Activated gamma-delta T cell (primary cell): Measurements from ENCODE around the gene SMAD1.

ENCODE experiments used
- DNase-seq: peaks from one replicate; lab custom pipeline; 2025; lab: John Stamatoyannopoulos, UW
- total RNA-seq, 2 donors: gene quantifications; one replicate each; lab custom pipeline; 2026; lab: John Stamatoyannopoulos, UW

The SMAD1 gene
- total RNA-seq, result 0.15 to 1.7 reads per million in 2 donors

DNA sequence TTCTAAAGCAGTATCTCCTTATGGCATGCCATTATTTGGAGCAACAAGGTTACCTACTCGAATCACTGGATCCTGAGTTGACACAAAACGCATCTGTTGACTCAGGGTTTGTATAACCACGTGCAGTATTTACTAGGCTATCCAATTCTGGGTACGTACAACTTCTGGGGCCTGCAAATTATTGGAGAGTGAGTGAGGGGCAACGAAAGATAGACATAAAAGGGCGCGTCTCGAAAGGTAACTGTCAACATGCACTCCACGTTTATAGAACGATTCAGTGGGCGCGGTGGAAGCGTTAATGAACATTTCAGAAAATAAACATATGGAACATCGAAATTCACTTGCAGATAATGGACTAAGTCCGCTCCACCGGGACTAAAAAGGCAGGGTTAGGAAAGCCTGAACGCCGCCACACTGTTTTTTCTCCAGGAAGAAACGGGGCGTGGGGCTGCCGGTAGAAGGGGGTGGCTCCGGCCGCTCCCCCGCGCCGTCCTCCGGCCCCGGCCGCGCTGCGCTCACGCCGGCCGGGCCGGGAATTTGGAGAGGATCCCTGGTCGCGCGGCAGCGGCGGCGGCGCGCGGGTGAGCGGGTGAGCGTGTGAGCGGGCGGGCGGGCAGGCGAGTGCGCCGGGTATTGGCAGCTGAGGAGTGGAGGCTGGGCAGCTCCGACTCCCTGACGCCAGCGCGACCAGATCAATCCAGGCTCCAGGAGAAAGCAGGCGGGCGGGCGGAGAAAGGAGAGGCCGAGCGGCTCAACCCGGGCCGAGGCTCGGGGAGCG is at the start of gene SMAD1:
TSS of gene SMAD1 (plus strand) at position 690 of the 778 bp plus-strand sequence. CDS start 32,761 bp downstream, outside the sequence.
- no peak for DNase-seq

DNA sequence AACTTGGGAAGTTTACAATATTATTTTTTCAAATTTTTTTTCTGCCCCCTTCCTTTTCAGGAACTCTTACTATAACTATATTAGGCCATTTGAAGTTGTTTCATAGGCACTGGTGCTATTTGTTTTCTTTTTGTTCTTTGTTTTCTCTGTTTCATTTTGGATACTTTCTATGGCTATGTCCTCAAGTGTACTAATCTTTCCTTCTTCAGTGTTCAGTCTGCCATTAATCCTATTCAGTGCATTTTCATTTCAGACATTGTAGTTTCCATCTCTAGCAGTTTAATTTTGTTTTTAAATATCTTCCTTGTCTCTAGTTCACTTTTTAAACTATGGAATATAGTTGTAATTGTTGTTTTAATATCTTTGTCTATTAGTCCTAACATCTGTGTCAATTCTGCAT is 48.0 kb upstream of the SMAD1 start:
- no peak for DNase-seq

DNA sequence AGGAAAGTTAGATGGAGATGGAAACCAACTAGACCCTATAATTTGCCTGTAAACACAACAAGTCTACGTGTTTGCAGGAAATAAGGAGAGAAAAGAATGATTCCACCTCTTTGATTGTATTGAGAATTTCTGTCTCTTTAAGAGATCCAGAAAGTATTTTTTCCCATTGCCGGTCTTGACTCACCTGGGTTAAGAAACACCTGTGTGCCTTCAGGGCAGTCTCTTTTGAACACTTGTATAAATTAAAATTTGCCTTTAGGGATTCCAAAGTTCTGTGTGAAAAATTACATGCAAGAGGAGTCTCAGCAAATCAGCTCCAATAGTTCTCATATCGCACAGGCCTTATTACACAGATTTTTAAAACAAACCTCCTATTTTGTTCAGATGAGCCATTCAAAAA is 46.0 kb upstream of the SMAD1 start:
- no peak for DNase-seq

DNA sequence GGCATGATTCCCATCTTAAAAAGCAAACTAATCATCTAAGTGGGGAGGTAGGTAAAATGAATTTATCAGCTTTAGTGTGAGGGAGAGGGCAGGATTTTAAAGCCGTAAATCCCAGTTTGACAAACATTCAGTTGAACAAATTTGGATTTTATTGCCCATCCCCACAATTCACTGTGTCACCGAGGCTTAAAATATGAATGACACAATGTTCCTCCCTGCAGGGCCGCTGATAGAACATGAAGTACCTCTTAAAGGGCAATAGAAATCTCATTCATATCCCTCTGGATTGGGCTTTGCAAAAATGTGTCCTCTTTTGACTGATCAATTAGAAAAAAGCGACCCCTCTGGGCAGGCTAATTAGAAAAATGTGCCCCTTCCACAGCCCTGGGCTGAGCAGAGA is 45.5 kb upstream of the SMAD1 start:
- DNase-seq, result no peak

DNA sequence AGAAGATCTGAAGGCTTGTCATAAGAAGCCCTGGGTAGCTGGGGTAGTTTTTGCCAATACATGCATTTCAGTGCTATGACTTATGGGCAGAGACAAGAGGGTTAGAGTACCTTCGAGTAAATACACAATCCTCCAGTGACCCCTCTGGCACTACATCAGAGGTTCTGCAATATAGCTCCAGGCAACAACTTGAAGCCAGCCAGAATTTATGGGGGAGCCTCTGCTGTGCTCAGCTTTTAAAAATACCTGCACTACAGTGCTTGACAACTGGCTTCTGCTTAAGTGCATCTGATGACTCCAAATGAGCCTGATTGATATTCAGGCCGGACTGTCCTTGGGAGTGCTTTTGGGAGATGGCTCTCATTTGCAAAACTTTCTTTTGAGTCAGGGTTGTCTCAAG is 44.9 kb upstream of the SMAD1 start:
- no peak for DNase-seq

DNA sequence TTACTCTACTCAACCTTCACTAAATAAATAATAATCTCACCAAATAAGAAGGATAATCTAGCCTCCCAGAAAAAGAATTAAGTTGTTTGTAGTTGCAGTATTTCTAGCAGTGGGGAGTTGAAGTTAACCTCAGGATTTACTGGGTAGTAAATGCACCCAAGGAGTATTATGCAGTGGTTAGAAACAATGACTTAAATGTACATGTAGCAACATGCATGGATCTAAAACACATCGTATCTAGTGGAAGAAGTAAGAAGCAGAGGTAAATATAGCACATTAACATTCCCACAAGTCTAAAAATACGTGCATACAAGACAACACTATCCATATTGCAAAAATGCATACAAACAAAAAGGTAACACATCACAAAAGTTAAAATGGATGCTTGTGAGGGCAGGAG is 44.2 kb upstream of the SMAD1 start:
- no peak for DNase-seq

DNA sequence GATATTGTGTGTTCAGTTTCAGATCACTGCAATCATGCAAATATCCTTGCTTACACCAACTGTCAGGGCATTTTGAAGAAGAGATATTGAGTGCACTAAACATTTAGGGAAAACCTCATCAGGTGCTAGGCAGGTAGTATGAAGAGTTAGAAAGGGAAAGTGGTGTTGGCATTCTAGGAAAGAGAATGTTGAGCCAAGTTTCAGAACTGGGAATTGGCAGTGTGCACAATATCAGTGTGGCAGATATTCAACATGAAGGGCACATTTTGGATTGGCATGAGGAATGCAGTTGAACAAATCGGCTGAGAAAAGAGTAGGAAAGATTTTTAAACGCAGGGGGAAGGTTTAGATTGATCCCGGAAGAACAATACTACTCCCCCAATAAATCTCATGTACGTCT is 43.4 kb upstream of the SMAD1 start:
- DNase-seq, result no peak

DNA sequence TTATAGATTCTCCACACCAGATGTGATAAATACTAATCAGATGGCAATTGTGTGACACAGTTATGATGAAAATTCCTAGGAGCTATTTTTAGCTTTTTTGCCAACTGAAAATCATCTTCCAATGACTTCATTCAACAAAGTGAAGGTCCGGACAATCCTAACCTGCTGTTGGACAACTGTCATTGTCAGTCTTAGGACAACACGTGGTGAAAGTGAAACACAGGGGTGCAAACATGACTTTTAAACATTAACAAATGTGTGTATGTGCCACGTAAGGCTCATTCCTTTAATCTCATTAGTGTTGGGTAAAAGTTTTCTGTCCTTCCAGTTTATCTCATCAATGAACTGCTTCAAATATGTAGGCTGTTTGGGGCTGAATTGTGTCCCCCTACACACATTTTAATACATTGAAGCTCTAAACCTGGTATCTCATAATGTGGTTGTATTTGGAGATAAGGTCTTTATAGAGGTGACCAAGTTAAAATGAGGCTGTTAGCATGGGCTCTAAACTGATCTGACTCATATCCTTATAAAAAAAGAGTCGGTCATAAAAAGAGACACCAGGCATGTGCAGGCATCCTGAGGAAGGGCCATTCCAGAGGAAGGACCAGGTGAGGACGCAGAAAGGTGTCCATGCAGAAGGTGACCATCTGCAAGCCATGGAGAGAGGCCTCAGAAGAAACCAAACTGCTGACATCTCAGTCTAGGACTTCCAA is 41.2 kb upstream of the SMAD1 start:
- DNase-seq, result no peak

DNA sequence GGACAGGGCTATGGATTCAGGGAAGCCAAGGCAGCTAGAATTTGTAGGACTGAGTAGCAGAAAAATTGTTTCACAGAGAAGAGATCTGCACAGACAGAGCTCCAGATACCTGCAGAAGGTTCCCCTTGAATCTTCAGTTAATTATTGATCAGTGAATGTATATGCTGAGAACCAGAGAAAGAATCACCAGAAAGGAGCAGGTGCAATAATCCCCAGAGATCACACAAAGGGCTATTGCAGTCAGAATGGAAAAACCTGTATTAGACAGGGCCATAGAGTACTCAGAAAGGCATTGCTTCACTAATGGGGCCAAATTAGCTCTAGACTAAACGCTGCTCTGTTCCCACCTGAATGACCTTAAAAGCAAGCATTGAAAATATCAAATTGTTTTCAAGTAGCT is 35.5 kb upstream of the SMAD1 start:
- DNase-seq, result no peak

DNA sequence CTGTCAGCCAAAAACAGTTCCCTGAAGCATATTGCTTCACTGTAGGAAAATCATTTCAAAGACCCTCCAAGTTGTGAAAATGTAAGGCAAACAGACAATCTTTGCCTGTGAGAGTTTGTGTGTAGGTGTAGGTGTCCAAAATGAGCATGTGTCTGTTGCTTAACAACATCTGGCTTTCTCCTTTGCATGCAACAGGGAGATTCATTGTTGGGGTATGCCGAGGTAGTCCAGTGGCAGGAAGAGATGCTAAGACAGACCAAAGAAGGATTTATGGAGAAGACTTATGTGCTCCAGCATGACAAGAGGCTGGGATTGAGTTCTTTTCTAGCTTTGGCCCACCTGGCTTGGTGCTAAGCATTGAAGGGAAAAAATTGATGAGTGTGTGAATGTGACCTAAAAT is 29.8 kb upstream of the SMAD1 start:
- no peak for DNase-seq

DNA sequence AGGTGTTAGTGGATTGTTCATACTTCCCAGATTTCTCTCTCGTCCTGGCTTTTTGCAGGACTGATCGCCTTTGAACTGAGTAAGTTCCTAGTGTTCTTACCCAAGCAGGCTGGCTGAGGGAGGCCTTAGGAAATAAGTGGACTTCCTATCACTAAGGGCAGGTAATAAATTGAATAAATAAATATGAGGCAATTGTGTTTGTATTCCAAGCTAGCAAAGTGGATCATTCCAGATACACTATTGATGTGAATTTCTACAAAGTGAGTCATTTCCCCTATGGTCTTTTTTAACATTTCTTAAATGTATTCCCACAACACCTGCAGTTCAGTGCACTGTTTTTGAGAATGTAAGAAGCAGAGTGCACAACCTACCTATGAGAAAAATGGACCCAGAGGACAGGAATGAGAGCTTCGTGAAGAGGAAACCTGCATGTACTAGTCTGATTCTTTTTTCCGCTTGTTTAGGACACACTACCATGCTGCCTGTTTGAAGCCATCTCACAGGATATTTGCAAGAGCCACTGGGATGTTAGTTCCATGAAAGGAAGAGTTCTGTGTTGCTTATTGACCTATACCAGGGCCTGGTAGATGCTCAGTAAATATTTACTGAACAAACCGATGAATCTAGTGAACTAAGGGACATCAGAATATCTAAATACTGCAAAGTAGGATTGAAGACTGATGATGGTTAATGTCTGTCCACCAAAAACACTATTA is 29.0 kb upstream of the SMAD1 start:
- no peak for DNase-seq

DNA sequence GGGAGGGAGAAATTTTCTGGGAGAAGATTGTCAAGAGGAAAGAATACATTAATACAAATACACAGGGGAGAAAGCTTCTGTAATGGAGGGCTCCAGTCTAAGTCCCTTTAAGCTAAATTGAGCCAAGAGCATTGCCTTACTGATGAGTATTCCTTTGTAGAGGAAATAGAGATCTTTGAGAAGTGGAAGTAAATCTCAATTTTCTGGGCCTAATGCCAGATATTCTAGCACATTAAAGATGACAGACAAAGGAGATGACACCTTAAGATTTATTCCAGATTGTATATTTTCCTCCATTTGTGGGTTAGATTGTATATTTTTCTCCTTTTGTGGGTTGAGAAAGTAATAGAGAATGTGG is 28.5 kb upstream of the SMAD1 start:
- DNase-seq, result no peak

DNA sequence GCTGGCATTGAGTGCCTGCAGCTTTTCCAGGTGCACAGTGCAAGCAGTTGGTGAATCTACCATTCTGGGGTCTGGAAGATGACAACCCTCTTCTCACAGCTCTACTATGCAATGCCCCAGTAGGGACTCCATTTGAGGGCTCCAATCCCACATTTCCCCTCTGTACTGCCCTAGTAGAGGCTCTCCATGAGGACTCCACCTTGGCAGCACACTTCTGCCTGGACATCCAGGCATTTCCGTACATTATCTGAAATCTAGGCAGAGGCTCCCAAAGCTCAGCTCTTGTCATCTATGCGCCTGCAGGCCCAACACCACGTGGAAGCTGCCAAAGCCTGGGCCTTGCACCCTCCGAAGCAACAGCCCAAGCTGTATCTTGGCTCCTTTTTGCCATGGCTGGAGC is 8.4 kb upstream of the SMAD1 start:
- no peak for DNase-seq

DNA sequence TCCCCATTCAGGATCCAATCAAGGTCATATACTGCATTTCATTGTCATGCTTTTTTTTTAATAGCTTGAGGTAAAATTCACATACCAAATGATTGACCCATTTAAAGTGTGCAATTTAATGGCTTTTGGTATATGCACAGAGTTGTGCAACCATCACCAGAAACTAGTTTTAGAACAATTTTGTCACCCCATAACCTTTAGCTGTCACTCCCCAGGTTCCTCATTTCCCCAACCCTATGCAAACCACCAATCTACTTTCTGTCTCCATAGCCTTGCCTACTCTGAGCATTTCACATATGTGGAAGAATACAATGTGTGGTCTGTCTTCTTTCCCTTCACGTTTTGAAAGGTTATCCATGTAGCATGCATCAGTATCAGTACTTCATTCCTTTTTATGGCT is 1.4 kb upstream of the SMAD1 start:
- no peak for DNase-seq

DNA sequence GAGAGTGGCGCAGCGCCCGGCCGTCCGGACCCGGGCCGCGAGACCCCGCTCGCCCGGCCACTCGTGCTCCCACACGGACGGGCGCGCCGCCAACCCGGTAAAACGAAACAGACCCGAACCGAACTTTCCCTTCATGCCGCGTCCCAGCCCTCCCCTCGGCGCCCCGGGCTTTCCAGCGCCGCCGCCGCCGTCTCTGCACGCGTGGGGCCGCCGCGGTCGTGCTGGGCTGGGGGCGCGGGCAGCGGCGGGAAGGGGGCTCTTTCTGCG is 222 bp downstream of the SMAD1 start:
- no peak for DNase-seq

DNA sequence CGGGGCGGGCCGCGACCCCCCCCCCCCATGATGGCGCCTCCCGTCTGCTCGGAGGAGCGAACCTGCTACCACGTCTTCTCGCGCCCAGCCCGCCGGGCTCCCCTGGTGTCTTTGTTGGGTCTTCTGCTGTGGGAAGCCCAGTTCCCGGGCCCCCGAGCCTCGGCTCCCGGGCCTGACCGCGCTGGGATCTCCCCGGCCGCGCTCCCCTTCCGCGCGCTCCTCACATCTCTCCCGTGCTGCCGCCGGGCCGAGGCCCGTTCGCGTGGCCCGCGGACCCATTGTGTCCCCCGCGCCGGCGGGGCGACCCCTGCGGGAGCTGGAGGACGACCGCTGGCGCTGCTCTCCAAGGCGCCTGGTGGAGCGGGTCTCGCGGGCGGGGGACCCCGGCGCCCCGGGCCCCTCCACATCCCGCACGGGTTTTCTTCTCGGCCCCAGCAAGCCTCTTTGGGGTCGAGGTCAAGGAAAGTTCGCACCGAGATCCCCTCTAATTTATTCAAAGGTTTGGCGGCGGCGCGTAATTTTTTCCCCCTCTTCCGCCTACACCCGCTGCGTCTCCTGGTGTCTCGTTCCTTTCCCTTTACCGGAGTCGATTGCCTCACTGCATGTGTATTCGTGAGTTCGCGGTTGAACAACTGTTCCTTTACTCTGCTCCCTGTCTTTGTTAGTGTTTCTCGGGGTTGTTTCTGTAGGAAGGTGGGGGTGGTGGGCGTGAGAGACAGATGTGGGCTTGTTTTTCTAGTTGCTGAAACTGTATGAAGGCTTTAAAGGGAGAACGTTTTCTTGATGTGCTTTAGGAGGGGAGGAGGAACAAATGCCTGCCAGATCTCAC is 770 bp downstream of the SMAD1 start:
- peak; percentile 11 for DNase-seq

DNA sequence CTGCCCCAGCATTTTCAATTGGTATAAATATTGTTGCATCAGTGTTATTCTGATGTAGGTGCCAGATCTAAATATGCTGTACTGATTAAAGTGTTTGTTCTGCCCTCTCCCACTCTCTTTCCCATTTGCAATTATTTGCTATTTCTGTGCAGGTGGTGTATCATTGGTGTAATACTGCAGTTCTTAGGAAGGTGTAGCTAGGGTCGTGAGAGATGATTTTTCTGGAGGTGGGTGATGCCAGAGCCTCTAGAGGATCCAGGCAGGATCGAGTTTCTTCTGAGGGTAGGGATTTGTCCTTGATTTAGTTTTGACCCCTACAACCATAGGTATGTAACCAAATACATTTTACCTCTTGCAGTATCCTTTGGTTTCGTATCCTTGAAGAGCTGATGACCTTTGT is 1.9 kb downstream of the SMAD1 start:
- no peak for DNase-seq

DNA sequence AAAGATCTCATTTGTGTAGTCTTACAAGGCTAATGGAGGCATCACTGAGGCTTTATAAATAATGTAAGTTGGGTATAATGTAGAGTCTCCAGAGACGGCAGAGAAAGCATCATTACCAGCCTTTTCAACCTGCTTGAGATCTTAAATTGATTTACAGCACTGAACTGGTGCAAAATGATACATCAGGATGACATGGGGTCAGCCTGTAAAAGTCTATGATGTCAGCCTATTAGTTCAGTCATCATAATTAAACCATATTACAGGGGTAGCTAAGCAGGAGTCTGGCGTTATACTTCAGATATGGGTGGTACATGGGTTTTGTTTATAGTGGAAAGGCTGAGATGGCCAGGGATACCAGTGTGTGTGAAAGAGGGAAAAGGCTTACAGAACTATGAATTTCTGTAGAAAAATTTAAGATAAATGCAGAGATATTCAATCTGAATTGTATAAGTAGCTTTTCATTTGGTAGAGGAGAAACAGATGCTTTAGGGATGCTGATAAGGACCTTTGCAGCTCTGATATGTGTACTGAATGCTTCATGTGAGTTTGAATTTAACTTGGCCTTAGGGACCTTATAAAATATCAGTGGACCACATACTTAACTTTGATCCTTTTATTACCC is 2.7 kb downstream of the SMAD1 start:
- DNase-seq, result no peak

DNA sequence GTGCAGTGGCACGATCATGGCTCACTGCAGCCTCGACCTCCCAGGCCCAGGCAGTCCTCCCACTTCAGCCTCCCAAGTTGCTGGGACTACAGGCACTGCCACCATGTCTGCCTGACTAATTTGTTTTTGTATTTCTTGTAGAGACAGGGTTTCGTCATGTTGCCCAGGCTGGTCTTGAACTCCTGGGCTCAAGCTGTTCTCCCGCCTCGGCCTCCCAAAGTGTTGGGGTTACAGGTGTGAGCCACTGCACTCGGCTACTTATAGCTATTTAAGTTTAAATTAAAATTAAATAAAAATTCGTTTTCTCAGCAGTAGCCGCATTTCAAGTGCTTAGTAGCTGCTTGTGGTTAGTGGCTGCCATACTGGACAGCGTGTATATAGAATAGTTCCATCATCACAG is 3.5 kb downstream of the SMAD1 start:
- DNase-seq, result no peak

DNA sequence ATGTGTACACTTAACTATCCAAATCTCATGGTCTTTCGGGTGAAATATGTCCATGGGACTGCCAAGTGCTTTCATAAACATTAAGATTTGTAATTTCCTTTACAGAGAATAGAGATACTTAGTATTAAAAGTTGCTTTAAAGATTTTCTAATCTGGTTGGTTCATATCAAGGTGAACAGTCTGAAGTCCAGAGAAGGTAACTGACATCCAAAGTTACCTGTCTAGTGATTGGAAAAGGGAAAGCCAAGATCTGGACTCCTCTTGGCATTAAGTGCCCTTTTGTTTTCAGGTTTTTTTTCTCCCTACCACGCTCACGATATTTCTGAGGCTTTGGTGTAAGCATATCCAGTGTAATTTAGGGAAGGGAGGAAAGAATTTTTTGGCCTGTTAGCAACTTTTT is 5.0 kb downstream of the SMAD1 start:
- no peak for DNase-seq

DNA sequence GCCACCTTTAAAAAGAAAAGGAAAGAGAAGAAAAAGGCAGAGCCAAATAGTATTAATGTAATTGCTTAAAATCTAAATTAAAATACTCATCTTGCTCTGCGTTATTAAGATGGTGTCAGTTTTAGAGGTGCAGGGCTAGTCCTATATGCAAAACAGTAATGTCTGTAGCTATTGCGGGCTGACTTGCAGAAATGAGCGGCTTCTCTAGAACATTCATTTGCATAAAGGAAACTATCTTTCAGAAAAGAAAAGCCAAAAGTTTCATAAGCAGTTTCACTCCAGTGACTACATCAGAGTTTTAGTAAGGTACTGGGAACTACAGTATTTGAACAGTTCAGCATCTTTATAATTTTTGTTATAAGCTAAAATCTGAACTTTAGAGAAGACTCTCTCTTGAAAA is 6.0 kb downstream of the SMAD1 start:
- DNase-seq, result no peak

DNA sequence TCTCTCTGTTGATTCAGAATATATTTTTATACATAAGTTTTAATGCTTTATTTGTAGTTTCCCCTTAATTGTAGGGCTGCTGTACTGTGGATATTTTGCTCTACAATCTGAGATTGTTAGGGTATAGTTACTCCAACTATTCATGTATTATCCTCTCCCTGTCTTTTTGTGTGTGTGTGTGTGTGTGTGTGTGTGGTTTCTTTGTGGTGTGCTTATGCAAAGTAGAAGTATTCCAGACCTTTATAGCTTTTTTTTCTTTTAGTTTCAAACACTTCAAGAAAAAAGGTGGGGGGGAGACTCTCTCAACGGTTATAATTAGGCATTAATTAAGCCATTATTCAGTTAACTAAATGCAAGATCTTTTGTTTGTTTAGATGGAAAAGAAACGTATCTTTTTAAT is 6.7 kb downstream of the SMAD1 start:
- DNase-seq, result no peak
